ENCODE data around the gene BMP10.

GRCh38 chr2:68831686-68832232 is 39.4 kb downstream of the BMP10 start:
- TF ChIP-seq CTCF (conservative IDR thresholded peaks at IDR 0.05; ENCODE audit: low read depth, low read length): no peak
- no peak for TF ChIP-seq EZH2 (IDR thresholded peaks at IDR 0.05; ENCODE audit: borderline replicate concordance, low read depth, low read length, poor library complexity, severe bottlenecking)

Measured in A673 (cell line).